ENCODE results near the gene ATG101. TPM values are rescaled to one million over a fixed set of nuclear protein-coding genes. Genes with fewer than 3 reads are reported as not detected.

ATG101 gene
- total and polyA plus RNA-seq, 3 donors from 2014 or later, result 52.6 to 64.5 (median 64.5) TPM

- Histone ChIP-seq H3K27me3 (no peaks in the 10 kb centered on the region), H3K9me3 (no peaks in the 10 kb centered on the region), H3K36me3 (ENCODE audit: low read depth, missing control alignments) (no peaks in the 10 kb centered on the region), H3K4me3 (no peak overlapping the region), H3K27ac (no peak overlapping the region), H3K4me1 (peaks cover 41% of the 10 kb centered on the region)
- DNase-seq, result no peak
- WGBS, 2 donors, result 80 to 89% methylated on average over 9 of the region's 9 CpGs
- TF ChIP-seq CTCF (IDR thresholded peaks at IDR 0.05) (no peak), POLR2A (IDR thresholded peaks at IDR 0.05) (no peak)
- intact Hi-C loops (cut with DNase I; ENCODE audit: low total_unique reads), result loop anchor here (5.0 kb wide), 1 partner anchor 57 kb away; no protein-coding TSS in a partner anchor
Observed at GRCh38 chr12:52084491-52085231, 14.9 kb downstream of the ATG101 start.

GRCh38 chr12:52085682-52086180 lies 16.0 kb downstream of the ATG101 start:
- Histone ChIP-seq H3K4me1 (peaks cover 38% of the 10 kb centered on the region), H3K4me3 (no peak overlapping the region), H3K9me3 (no peaks in the 10 kb centered on the region), H3K27ac (no peak overlapping the region), H3K27me3 (no peaks in the 10 kb centered on the region), H3K36me3 (ENCODE audit: low read depth, missing control alignments) (no peaks in the 10 kb centered on the region)
- no peak for DNase-seq
- 80 to 89% methylated on average over 6 of the region's 6 CpGs for WGBS, 2 donors
- intact Hi-C loops (cut with DNase I; ENCODE audit: low total_unique reads), result no loop called here
- TF ChIP-seq POLR2A (IDR thresholded peaks at IDR 0.05), result no peak
- TF ChIP-seq CTCF (IDR thresholded peaks at IDR 0.05), result no peak

- 39 to 43% methylated on average over 9 of the region's 9 CpGs for WGBS, 2 donors
- no peak overlapping the region for H3K4me3 ChIP-seq
- no peak overlapping the region for H3K27ac ChIP-seq
- peak; percentile 69 for DNase-seq
- H3K4me1 ChIP-seq, result peaks cover 33% of the 10 kb centered on the region
- intact Hi-C loops (cut with DNase I; ENCODE audit: low total_unique reads), result no loop called here
- no peaks in the 10 kb centered on the region for H3K36me3 ChIP-seq (ENCODE audit: low read depth, missing control alignments)
- TF ChIP-seq POLR2A (IDR thresholded peaks at IDR 0.05), result no peak
- TF ChIP-seq CTCF (IDR thresholded peaks at IDR 0.05), result no peak
- no peaks in the 10 kb centered on the region for H3K9me3 ChIP-seq
- H3K27me3 ChIP-seq, result no peaks in the 10 kb centered on the region
Observed at GRCh38 chr12:52086366-52086765, 16.6 kb downstream of the ATG101 start.

GRCh38 chr12:52086944-52087835 lies 17.4 kb downstream of the ATG101 start:
- H3K9me3 ChIP-seq, result no peaks in the 10 kb centered on the region
- H3K4me3 ChIP-seq, result no peak overlapping the region
- no peak for TF ChIP-seq CTCF (IDR thresholded peaks at IDR 0.05)
- TF ChIP-seq POLR2A (IDR thresholded peaks at IDR 0.05), result no peak
- no peaks in the 10 kb centered on the region for H3K27me3 ChIP-seq
- no peak for DNase-seq
- H3K27ac ChIP-seq, result no peak overlapping the region
- 87% methylated on average over 22 of the region's 22 CpGs for WGBS, 2 donors
- intact Hi-C loops (cut with DNase I; ENCODE audit: low total_unique reads), result no loop called here
- H3K36me3 ChIP-seq (ENCODE audit: low read depth, missing control alignments), result no peaks in the 10 kb centered on the region
- peaks cover 25% of the 10 kb centered on the region for H3K4me1 ChIP-seq
